ENCODE measurements around the gene PKN1. TPM values are rescaled to one million over a fixed set of nuclear protein-coding genes. Genes with fewer than 3 reads are reported as not detected.

Gene PKN1
- total RNA-seq, 3 donors from 2014 or later (not counting 1 experiment from before 2014, with no cell fraction given), result 323 to 351 (median 350) TPM

DNA sequence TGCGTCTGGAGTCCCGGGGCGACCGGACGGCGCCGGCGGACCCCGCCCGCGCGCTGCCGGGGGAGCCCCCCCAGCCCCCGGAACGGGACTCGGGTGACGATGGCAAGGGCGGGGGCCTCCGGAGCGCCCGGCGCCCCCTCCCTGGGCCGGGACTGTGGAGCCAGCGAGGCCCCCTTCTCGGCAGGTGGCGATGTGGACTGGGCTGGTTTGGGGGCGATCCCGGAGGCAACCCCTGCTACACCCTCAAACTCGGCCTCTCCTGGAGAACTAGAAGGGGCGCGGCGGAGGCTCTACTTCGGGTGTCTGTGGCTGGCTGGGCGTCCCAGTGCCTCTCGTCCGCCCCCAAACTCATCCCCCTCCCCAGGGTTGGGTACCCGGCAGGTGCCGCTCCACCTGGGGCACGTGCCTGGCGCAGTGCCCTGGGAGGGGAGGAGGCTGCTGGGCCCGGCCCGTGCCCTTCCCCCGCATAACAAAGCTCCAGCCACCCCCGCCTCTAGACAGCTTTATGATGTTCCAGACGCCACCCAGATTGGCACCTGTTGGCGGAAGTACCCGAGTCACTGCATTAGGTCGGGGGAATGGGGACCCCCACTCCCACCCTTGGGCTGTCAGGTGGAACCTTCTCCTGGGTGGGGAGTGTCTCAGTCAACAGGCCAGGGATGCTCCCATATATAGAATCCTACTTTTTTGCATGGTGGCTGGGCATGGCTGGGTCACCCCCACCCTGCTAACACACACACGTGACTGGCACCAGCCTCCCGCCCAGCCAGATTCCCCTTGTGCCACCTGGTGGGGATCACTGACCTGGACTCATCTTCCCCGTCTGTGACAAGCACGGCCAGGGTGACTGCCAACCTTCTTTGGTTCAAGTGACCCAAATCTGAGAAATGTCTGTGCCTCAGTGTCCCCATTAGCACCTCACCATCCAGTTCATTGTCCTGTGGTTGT lies 722 bp downstream of the PKN1 start:
- no peaks in the 10 kb centered on the region for H3K27me3 ChIP-seq (ENCODE audit: control insufficient read depth, insufficient read depth, low read length)
- Mint-ChIP-seq H3K9me3 (no peaks in the 10 kb centered on the region), H3K4me1 (peaks cover 31 to 44% of the 10 kb centered on the region in 2 donors), H3K27me3 (ENCODE audit: low read depth in 2 of 2) (no peaks in the 10 kb centered on the region), H3K27ac (peak overlapping the region; percentile 97 to 100), H3K4me3 (peak overlapping the region; percentile 90), H3K36me3 (no peaks in the 10 kb centered on the region)
- DNase-seq (peak; percentile 57 to 71), ATAC-seq (peak; percentile 38 to 56 (median 40))
- peak overlapping the region; percentile 79 for H3K27ac ChIP-seq (ENCODE audit: low read length)
- intact Hi-C loops (cut with micrococcal nuclease), result loop anchor here (2.0 kb wide), 1 partner anchor 15 kb away; the partner anchor contains the start of gene DDX39A
- H3K4me1 ChIP-seq (ENCODE audit: control insufficient read depth, insufficient read depth, low read length), result peaks cover 57% of the 10 kb centered on the region
- no peaks in the 10 kb centered on the region for H3K9me3 ChIP-seq (ENCODE audit: control insufficient read depth, insufficient read depth, low read length)
- 3% methylated on average over 52 of the region's 52 CpGs for WGBS (ENCODE audit: insufficient coverage)
- peak overlapping the region; percentile 72 for H3K4me3 ChIP-seq (ENCODE audit: low read length)
- TF ChIP-seq, protein P1, sequence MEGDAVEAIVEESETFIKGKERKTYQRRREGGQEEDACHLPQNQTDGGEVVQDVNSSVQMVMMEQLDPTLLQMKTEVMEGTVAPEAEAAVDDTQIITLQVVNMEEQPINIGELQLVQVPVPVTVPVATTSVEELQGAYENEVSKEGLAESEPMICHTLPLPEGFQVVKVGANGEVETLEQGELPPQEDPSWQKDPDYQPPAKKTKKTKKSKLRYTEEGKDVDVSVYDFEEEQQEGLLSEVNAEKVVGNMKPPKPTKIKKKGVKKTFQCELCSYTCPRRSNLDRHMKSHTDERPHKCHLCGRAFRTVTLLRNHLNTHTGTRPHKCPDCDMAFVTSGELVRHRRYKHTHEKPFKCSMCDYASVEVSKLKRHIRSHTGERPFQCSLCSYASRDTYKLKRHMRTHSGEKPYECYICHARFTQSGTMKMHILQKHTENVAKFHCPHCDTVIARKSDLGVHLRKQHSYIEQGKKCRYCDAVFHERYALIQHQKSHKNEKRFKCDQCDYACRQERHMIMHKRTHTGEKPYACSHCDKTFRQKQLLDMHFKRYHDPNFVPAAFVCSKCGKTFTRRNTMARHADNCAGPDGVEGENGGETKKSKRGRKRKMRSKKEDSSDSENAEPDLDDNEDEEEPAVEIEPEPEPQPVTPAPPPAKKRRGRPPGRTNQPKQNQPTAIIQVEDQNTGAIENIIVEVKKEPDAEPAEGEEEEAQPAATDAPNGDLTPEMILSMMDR (IDR thresholded peaks at IDR 0.05), result peak; percentile 13
- H3K36me3 ChIP-seq (ENCODE audit: control insufficient read depth, insufficient read depth, low read length), result no peaks in the 10 kb centered on the region

DNA sequence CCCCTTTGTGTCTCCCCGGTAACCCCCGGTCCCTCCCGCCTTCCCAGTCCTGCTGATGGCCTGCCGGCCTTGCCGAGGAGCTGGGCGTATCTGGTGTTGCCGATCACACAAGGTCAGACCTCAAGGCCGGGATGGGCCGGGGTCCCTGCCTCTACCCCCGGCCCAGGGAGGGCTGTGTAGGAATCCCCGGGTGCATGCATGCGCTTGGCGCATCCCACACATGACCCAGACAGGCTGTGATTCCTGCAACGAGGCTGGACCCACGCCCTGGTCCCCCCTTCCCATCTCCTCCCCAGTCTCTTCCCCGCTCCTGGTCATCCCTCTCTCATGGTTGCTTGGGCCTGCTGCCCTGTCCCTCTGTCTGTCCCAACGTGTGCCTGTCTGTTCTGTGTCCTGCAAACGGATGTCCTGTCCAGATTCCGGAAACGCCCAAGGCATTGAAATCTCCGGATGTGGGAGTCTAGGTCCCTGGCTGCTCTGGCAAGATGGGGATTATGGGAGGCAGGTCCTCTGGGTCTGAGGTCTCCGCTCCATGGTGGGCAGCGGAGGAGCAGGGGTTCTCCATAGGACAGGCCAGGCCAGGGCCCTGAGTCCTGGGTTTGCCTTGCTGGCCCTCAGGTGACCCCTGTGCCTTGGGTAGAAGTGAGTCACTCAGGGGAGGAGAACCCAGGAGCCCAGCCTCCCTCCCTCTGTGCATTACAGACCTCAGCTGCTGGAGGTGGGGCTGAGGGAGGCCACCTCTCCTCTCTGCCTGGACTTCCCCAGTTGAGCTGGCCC lies 1.6 kb downstream of the PKN1 start:
- H3K4me1 ChIP-seq (ENCODE audit: control insufficient read depth, insufficient read depth, low read length), result peaks cover 66% of the 10 kb centered on the region

DNA sequence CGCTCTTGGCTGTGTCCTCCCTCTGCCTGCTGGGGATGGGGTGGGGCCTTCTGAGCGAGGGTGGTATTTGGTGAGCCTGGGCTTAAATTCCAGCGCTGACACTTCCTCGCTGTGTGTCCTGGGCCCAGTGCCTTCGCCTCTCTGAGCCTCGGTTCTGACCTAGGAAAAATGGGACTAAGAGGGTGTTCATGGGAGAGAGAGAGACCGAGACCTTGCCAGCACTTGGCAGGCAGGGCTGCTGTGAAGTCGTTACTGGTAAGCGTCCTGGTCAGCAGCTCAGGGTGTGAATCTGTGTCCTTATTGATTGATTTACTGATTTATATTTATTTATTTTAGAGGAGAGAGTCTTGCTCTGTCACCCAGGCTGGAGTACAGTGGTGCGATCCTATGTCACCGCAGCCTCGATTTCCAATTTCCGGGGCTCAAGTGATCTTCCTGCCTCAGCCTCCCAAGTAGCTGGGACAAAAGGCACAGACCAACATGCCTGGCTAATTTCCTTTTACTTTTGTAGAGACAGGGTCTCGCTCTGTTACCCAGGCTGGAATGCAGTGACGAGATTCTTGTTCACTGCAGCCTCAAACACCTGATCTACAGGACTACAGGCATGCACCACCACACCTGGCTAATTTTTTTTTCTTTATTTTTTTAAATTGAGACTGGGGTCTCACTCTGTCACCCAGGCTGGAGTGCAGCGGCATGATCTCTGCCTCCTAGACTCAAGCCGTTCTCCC lies 2.4 kb downstream of the PKN1 start:
- Mint-ChIP-seq H3K27me3 (ENCODE audit: low read depth in 2 of 2) (no peaks in the 10 kb centered on the region), H3K9me3 (no peaks in the 10 kb centered on the region), H3K4me3 (peak overlapping the region; percentile 90), H3K36me3 (no peaks in the 10 kb centered on the region), H3K27ac (peak overlapping the region; percentile 97 to 100), H3K4me1 (peaks cover 45 to 59% of the 10 kb centered on the region in 2 donors)
- DNase-seq (no peak), ATAC-seq (no peak)
- H3K27ac ChIP-seq (ENCODE audit: low read length), result peak overlapping the region; percentile 79
- no peak overlapping the region for H3K4me3 ChIP-seq (ENCODE audit: low read length)
- TF ChIP-seq, protein P1 (IDR thresholded peaks at IDR 0.05), result no peak
- WGBS (ENCODE audit: insufficient coverage), result 87% methylated on average over 17 of the region's 17 CpGs
- H3K9me3 ChIP-seq (ENCODE audit: control insufficient read depth, insufficient read depth, low read length), result no peaks in the 10 kb centered on the region
- intact Hi-C loops (cut with micrococcal nuclease), result loop anchor here (1.0 to 2.0 kb wide), 2 partner anchors 17 to 24 kb away; partner anchors contain the start of gene DDX39A
- H3K36me3 ChIP-seq (ENCODE audit: control insufficient read depth, insufficient read depth, low read length), result no peaks in the 10 kb centered on the region
- H3K27me3 ChIP-seq (ENCODE audit: control insufficient read depth, insufficient read depth, low read length), result no peaks in the 10 kb centered on the region
- peaks cover 73% of the 10 kb centered on the region for H3K4me1 ChIP-seq (ENCODE audit: control insufficient read depth, insufficient read depth, low read length)

More for the DNA sequence above, 1.6 kb downstream of the PKN1 start:
- Mint-ChIP-seq H3K36me3 (no peaks in the 10 kb centered on the region), H3K4me1 (peaks cover 38 to 53% of the 10 kb centered on the region in 2 donors), H3K9me3 (no peaks in the 10 kb centered on the region), H3K27ac (peak overlapping the region; percentile 97 to 100), H3K4me3 (peak overlapping the region; percentile 90), H3K27me3 (ENCODE audit: low read depth in 2 of 2) (no peaks in the 10 kb centered on the region)
- peak; percentile 79 to 83 (median 81) for ATAC-seq
- no peaks in the 10 kb centered on the region for H3K27me3 ChIP-seq (ENCODE audit: control insufficient read depth, insufficient read depth, low read length)
- TF ChIP-seq, protein P1 (IDR thresholded peaks at IDR 0.05), result no peak
- intact Hi-C loops (cut with micrococcal nuclease), result loop anchor here (1.0 to 2.0 kb wide), 2 partner anchors 16 to 25 kb away; partner anchors contain the start of gene DDX39A
- 79% methylated on average over 23 of the region's 23 CpGs for WGBS (ENCODE audit: insufficient coverage)
- H3K4me3 ChIP-seq (ENCODE audit: low read length), result peak overlapping the region; percentile 72
- H3K36me3 ChIP-seq (ENCODE audit: control insufficient read depth, insufficient read depth, low read length), result no peaks in the 10 kb centered on the region
- no peaks in the 10 kb centered on the region for H3K9me3 ChIP-seq (ENCODE audit: control insufficient read depth, insufficient read depth, low read length)
- H3K27ac ChIP-seq (ENCODE audit: low read length), result peak overlapping the region; percentile 79
- peak; percentile 53 to 73 for DNase-seq
